ENCODE measurements around the gene OPN4.

The OPN4 gene

GRCh38 chr10:86703176-86703575, 48.8 kb downstream of the OPN4 start:
- H3K4me3 ChIP-seq (ENCODE audit: control insufficient read depth, low read depth, low read length), result no peak overlapping the region
- TF ChIP-seq, protein P1, sequence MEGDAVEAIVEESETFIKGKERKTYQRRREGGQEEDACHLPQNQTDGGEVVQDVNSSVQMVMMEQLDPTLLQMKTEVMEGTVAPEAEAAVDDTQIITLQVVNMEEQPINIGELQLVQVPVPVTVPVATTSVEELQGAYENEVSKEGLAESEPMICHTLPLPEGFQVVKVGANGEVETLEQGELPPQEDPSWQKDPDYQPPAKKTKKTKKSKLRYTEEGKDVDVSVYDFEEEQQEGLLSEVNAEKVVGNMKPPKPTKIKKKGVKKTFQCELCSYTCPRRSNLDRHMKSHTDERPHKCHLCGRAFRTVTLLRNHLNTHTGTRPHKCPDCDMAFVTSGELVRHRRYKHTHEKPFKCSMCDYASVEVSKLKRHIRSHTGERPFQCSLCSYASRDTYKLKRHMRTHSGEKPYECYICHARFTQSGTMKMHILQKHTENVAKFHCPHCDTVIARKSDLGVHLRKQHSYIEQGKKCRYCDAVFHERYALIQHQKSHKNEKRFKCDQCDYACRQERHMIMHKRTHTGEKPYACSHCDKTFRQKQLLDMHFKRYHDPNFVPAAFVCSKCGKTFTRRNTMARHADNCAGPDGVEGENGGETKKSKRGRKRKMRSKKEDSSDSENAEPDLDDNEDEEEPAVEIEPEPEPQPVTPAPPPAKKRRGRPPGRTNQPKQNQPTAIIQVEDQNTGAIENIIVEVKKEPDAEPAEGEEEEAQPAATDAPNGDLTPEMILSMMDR (IDR thresholded peaks at IDR 0.05; ENCODE audit: control insufficient read depth, insufficient read depth, low read depth, low read length, missing control alignments), result no peak
- DNase-seq (ENCODE audit: low read depth), result no peak

GRCh38 chr10:86705139-86705538, 50.8 kb downstream of the OPN4 start:
- TF ChIP-seq, protein P1 (IDR thresholded peaks at IDR 0.05; ENCODE audit: control insufficient read depth, insufficient read depth, low read depth, low read length, missing control alignments), result no peak
- no peak overlapping the region for H3K4me3 ChIP-seq (ENCODE audit: control insufficient read depth, low read depth, low read length)
- DNase-seq (ENCODE audit: low read depth), result no peak

DNA sequence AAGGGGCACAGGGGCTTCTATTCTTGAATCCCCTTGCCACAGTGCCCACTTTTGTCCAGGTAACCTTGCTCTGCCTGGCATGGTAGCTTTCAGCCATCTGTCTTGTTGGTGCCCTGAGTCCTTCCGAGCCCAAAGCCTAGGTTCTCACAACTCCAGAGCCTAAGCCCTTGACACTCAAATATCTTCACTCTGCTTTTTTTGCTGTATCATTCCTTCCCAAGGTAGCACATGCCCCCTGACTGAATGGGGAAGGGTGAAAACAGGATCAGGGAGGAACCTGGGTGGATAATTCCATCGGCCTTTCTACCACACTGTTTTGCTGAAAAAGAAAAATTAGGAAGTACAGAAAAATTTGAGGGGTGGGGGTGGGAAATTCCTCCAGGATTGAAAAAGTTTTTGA, 51.6 kb downstream of the OPN4 start:
- H3K4me3 ChIP-seq (ENCODE audit: control insufficient read depth, low read depth, low read length), result no peak overlapping the region
- DNase-seq (ENCODE audit: low read depth), result no peak
- TF ChIP-seq, protein P1 (IDR thresholded peaks at IDR 0.05; ENCODE audit: control insufficient read depth, insufficient read depth, low read depth, low read length, missing control alignments), result no peak

GRCh38 chr10:86706401-86706841, 52.1 kb downstream of the OPN4 start:
- H3K4me3 ChIP-seq (ENCODE audit: control insufficient read depth, low read depth, low read length), result no peak overlapping the region
- no peak for DNase-seq (ENCODE audit: low read depth)
- TF ChIP-seq, protein P1 (IDR thresholded peaks at IDR 0.05; ENCODE audit: control insufficient read depth, insufficient read depth, low read depth, low read length, missing control alignments), result no peak

DNA sequence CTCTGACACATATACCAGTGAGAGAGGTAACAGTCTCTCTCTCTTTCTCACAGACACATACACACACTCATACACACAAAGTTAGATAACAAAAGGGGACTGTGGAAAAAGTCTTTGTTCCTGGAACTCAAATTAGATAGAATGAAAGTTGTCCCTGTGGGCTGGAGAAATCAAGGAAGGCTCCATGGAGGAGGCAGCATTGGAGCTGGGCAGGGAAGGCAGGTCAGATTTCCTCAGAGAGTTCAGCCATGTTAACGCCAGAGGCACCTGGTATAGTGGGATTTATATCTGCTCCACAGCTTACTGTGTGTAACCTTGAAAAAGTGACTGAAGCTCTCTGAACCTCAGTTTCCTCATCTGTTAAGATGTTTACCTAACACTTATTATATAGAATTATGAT, 52.6 kb downstream of the OPN4 start:
- TF ChIP-seq, protein P1 (IDR thresholded peaks at IDR 0.05; ENCODE audit: control insufficient read depth, insufficient read depth, low read depth, low read length, missing control alignments), result no peak
- DNase-seq (ENCODE audit: low read depth), result no peak
- no peak overlapping the region for H3K4me3 ChIP-seq (ENCODE audit: control insufficient read depth, low read depth, low read length)

DNA sequence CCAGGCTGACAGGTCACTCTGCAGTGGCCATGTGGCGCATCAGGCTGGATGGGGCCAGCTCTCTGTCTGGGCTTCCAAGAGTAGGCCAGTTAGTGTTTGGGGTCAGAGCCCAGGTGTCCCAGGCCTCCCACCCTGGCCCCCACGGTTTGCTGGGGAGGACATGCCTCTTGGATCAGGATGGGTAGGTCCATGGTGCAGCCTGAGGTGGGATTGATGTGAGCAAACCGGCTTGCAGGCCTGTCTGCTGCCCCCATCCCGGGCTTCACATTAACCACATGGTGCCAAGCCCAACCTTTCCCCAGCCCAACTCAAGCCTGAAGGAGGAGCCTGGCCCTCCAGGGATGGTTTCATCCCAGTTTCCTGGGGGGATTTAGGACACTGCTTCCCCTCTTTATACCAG, 53.2 kb downstream of the OPN4 start:
- H3K4me3 ChIP-seq (ENCODE audit: control insufficient read depth, low read depth, low read length), result no peak overlapping the region
- TF ChIP-seq, protein P1 (IDR thresholded peaks at IDR 0.05; ENCODE audit: control insufficient read depth, insufficient read depth, low read depth, low read length, missing control alignments), result no peak
- no peak for DNase-seq (ENCODE audit: low read depth)

Measured in AG09309 (cell line).